ENCODE measurements around the gene LRRC10B. TPM values are rescaled to one million over a fixed set of nuclear protein-coding genes. Genes with fewer than 3 reads are reported as not detected.

LRRC10B gene
- total RNA-seq, 1 experiment from 2014 or later = not detected

DNA sequence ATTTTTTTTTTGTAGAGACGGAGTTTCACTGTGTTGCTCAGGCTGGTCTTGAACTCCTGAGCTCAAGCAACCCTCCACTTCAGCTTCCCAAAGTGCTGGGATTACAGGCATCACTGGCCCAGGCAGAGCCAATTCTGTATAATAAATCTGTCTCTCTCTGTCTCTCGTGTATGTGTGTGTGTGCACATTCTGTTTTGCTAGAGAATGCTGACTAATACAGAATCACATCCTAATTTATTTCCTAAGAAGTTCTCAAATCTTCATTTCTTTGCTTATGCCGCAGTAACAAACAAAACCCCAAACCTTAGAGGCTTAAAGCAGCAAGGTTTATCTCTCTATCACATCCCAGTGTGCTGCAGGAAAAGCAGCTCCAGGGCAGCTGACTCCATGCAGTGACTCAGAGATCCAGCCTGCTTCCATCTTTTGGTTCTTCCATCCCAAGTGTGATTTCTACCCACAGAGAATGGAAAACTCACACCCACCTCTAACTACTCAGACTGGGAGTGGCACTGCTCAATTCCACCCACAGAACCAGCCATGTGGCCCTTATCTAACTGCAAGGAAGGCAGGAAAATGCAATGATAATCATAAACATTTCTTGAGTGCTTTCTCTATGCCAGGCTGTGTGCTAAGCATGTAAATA lies 35.1 kb upstream of the LRRC10B start:
- BruUV-seq (replicated peaks) = no TSS peak
- intact Hi-C loops (cut with micrococcal nuclease) = no loop called here
- TF ChIP-seq ZNF274 (IDR thresholded peaks at IDR 0.05; ENCODE audit: low read depth, low read length) (no peak), ZFX (IDR thresholded peaks at IDR 0.05) (no peak), SRF (IDR thresholded peaks at IDR 0.05; ENCODE audit: low read depth) (no peak), EZH2phosphoT487 (IDR thresholded peaks at IDR 0.05; ENCODE audit: borderline replicate concordance) (no peak), TCF7L2 (IDR thresholded peaks at IDR 0.05; ENCODE audit: borderline replicate concordance, extremely low read depth, insufficient read depth, insufficient read length) (no peak), YY1 (IDR thresholded peaks at IDR 0.05; ENCODE audit: extremely low read depth, insufficient replicate concordance, low read depth, low read length) (no peak), EGR1 (IDR thresholded peaks at IDR 0.05; ENCODE audit: low read depth) (no peak), FOSL1 (IDR thresholded peaks at IDR 0.05; ENCODE audit: low read depth) (no peak), SIN3A (IDR thresholded peaks at IDR 0.05; ENCODE audit: low read depth) (no peak), ELF1 (IDR thresholded peaks at IDR 0.05; ENCODE audit: borderline replicate concordance, low read depth) (no peak), CBX3 (IDR thresholded peaks at IDR 0.05; ENCODE audit: low read depth) (no peak)
- TF ChIP-seq, protein P1, sequence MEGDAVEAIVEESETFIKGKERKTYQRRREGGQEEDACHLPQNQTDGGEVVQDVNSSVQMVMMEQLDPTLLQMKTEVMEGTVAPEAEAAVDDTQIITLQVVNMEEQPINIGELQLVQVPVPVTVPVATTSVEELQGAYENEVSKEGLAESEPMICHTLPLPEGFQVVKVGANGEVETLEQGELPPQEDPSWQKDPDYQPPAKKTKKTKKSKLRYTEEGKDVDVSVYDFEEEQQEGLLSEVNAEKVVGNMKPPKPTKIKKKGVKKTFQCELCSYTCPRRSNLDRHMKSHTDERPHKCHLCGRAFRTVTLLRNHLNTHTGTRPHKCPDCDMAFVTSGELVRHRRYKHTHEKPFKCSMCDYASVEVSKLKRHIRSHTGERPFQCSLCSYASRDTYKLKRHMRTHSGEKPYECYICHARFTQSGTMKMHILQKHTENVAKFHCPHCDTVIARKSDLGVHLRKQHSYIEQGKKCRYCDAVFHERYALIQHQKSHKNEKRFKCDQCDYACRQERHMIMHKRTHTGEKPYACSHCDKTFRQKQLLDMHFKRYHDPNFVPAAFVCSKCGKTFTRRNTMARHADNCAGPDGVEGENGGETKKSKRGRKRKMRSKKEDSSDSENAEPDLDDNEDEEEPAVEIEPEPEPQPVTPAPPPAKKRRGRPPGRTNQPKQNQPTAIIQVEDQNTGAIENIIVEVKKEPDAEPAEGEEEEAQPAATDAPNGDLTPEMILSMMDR (IDR thresholded peaks at IDR 0.05 in 2 of 3, conservative IDR thresholded peaks at IDR 0.05 in 1 of 3; ENCODE audit: borderline replicate concordance in 1 of 3, insufficient read depth in 1 of 3, low read depth in 2 of 3, low read length in 2 of 3) = no peak
- Histone ChIP-seq H3K27ac (ENCODE audit: low read depth, low read length) (no peak overlapping the region), H2AFZ (ENCODE audit: low read depth, low read length, poor library complexity, severe bottlenecking) (no peak overlapping the region), H3K4me1 (ENCODE audit: control insufficient read depth in 1 of 2, insufficient read depth in 2 of 2, low read length in 2 of 2) (no peaks in the 10 kb centered on the region), H3K4me3 (replicated peaks in 1 of 2; ENCODE audit: low read depth in 1 of 2, low read length in 2 of 2) (no peak overlapping the region), H3K9me3 (ENCODE audit: control insufficient read depth in 1 of 2, insufficient read depth in 1 of 2, low read depth in 1 of 2, low read length in 2 of 2) (no peaks in the 10 kb centered on the region), H4K20me1 (ENCODE audit: insufficient read depth) (no peaks in the 10 kb centered on the region), H3K27me3 (ENCODE audit: insufficient read depth, low read length) (no peaks in the 10 kb centered on the region), H3K9ac (ENCODE audit: low read length) (no peak overlapping the region), H3K9me2 (ENCODE audit: insufficient read depth) (no peaks in the 10 kb centered on the region), H3K4me2 (ENCODE audit: low read length) (no peak overlapping the region), H3K36me3 (ENCODE audit: control insufficient read depth in 1 of 2, insufficient read depth in 2 of 2, low read length in 2 of 2) (no peaks in the 10 kb centered on the region; a peak in 1 of 4 replicates), H3K79me2 (ENCODE audit: insufficient read depth, low read length) (no peaks in the 10 kb centered on the region)
- ChIA-PET POLR2A (no interaction called here), RAD21 (ENCODE audit: low non-redundant PET in 1 of 2, low total read pairs in 2 of 2, uncharacterized antibody in 2 of 2, unreplicated experiment in 2 of 2) (no interaction called here), CTCF (interaction anchor here (2.5 kb wide), 1 partner anchor 9 kb away, joined by 11 read pairs; no protein-coding TSS in a partner anchor)
- DNase-seq (ENCODE audit: low read depth, low spot score) = no peak
- ATAC-seq = no peak

Data from HCT116 (cell line).